LNCAP (cell line): Measurements from ENCODE around the gene INSM1.

ENCODE experiments used
- TF ChIP-seq, protein P1 (sequence below): fragments of 450-650 bp; IDR thresholded peaks from 2 replicates; pipeline ENCODE4 v1.5.1; 2017; ENCODE audit warnings: mild to moderate bottlenecking

The INSM1 gene

DNA sequence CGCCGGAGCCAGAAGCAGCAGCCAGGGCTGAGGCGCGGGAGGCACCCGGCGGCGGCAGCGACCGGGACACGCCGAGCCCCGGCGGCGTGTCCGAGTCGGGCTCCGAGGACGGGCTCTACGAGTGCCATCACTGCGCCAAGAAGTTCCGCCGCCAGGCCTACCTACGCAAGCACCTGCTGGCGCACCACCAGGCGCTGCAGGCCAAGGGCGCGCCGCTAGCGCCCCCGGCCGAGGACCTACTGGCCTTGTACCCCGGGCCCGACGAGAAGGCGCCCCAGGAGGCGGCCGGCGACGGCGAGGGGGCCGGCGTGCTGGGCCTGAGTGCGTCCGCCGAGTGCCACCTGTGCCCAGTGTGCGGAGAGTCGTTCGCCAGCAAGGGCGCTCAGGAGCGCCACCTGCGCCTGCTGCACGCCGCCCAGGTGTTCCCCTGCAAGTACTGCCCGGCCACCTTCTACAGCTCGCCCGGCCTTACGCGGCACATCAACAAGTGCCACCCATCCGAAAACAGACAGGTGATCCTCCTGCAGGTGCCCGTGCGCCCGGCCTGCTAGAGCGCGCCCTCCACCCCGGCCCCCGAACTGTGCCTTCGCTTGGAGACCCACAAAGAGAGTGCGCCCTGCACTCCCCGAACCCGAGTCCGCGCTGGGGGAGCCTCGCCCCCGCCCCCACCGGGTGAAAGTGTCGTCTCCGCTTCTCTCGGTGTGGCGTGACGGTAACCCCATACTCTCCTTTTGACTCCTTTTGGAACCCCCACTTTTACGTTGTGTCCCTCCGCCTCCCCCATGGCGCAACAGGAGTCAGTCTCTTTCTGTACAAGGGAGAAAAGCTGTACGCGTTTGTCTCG, 1.6 kb downstream of the INSM1 start:
- TF ChIP-seq, protein P1, sequence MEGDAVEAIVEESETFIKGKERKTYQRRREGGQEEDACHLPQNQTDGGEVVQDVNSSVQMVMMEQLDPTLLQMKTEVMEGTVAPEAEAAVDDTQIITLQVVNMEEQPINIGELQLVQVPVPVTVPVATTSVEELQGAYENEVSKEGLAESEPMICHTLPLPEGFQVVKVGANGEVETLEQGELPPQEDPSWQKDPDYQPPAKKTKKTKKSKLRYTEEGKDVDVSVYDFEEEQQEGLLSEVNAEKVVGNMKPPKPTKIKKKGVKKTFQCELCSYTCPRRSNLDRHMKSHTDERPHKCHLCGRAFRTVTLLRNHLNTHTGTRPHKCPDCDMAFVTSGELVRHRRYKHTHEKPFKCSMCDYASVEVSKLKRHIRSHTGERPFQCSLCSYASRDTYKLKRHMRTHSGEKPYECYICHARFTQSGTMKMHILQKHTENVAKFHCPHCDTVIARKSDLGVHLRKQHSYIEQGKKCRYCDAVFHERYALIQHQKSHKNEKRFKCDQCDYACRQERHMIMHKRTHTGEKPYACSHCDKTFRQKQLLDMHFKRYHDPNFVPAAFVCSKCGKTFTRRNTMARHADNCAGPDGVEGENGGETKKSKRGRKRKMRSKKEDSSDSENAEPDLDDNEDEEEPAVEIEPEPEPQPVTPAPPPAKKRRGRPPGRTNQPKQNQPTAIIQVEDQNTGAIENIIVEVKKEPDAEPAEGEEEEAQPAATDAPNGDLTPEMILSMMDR = peak; percentile 52

DNA sequence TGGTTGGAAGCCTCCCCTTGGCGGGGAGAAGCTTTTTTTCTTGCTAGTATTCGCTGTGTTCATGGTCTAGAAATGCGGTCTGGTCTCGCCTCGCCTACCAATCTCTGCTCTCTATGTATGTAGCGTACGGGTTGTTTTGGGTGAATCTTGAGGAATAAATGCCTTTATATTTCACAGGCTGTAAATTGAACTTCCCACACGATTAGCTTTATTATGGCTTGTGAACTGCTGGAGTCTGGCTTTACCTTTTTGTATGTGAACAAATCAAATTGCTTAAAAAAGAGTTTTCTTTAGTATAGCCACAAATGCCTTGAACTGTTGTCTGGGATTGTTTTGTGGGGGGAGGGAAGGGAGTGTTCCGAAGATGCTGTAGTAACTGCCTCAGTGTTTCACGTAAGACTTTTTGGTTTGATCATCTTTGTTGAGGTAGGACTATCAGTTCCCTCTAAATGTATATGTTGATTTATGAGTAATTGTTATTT, 2.2 kb downstream of the INSM1 start:
- TF ChIP-seq, protein P1 = no peak

DNA sequence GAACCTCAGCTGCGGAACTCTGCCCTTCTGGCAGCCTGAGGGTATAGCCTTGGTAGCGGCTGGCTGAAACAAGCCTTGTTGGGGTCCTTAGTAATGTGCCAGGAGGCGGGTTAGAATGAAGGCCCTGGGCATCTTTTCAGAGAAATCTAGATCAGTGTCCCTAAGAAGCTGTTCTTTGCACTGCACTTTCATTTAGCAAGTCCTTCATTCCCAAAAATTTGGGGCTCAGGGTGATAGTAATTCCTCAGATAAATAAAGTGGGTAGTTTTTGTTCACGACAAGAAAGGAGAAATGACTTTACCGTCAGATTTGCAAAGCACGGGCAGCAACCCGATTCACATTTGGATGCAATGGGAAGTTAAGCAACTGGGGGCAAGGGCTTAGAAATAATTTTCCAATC, 3.2 kb downstream of the INSM1 start:
- TF ChIP-seq, protein P1 = no peak

DNA sequence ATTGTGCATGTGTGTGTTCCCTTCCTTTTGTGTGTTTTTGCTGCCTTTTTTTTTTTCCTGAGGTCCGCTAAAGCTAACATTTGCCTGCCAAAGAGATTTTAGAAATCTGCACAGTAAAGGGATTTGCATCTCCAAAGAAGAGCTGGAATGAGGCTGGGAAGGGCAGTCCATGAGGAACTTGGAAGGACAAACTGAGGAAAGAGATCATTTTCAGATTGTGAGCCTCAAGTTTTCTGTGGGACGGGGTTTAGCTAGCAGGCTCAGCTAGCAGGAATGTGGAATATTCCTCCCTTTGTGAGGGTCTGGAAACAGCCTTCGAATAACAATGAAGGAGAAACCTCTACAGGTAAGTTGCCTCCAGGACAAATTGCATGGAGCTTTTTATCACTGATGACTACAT, 3.8 kb downstream of the INSM1 start:
- TF ChIP-seq, protein P1 = no peak

DNA sequence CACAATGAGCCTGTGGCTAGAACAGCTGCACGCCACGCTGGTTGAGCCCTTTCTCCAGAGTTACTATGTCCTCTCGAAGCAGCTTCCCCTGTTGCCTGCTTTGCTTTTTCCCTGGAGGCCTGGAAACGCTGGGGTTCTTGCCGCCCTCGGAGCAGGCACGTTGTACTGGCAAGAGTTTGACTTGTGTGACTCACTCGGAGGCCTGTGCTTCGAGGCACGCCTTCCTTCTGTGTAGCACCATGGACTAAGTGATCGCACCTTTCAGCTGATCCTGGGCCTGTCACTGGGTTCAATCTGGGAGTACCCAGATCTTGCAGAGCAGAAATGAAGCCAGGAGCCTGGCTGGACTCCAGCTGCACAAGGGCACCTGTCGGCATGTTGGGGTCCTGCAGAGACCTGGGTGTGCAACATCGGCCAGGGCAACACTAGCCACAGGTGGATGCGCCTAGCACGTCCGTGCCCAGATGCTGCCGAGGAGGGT, 5.2 kb downstream of the INSM1 start:
- TF ChIP-seq, protein P1 = no peak

DNA sequence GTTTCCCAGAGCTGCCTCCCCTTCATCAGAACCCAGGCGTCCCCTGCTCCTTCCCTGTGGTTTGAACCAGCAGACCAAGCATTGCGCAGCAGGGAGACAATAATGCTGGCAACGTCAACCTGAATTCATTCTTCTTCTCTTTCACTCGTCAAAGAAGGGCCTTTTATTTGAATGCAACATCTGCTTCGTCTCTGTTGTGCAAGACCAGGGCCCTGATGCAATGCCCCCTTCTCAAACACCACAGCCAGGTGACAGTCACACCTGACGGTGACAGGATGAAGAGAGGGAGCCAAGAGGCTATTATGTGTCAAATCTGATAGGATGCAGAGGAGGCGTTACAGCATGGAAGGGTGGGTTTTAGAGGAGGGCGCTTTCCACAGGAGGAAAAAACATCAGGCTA, 8.0 kb downstream of the INSM1 start:
- TF ChIP-seq, protein P1 = no peak

DNA sequence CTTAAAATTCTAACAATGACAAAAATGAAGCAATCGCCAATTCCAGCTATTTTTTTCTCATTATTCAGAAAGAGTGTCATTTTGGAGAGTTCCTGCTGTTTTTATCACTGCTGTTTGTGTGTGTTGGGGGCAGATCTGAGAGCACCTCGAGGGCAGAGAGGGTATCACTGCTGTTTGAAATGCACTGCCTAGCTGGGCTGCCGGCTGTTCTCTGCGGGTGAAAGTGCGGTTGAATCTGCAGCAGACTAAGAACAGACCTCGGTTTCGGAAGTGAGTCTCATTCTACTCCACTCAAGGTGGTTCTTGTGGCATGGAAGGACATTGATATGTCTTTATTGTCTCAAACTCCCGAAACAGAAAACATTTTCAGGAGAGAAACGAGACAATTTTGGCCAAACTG, 18.3 kb downstream of the INSM1 start:
- TF ChIP-seq, protein P1 = no peak
